Measurements from ENCODE around the gene PAPOLB. TPM values are rescaled to one million over a fixed set of nuclear protein-coding genes. Genes with fewer than 3 reads are reported as not detected.

The PAPOLB gene
- polyA plus RNA-seq, 3 donors, result not detected

DNA sequence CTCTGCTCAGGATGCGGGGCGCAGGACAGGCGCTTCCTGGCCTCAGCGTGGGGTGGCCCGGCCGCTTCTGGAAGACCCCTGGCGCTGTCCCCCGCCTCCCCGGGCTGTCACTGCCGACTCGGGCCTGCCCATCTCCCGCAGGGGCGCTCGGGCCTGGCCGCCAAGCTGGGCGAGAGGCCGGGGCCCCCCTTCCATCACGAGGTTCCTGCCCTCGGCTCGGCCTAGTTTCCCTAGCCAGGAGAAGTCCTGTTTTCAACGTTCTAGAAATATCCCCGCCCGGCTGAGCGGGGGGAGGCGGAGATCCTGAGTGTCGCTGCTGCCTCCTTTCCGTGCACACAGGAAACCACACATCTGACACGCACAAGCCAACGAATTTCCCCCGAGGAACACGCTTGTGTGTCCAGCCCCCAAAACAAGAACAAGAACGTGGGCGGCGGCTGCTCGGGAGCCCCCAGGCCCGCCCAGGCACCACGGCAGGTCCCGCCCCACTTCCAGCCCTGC lies 52.7 kb downstream of the PAPOLB start:
- H3K27ac Mint-ChIP-seq, result peak overlapping the region in 1 of 7 donors; percentile 36
- H3K4me2 ChIP-seq (replicated peaks; ENCODE audit: extremely low read depth, low read length, poor library complexity, severe bottlenecking), result peak overlapping the region; percentile 63

DNA sequence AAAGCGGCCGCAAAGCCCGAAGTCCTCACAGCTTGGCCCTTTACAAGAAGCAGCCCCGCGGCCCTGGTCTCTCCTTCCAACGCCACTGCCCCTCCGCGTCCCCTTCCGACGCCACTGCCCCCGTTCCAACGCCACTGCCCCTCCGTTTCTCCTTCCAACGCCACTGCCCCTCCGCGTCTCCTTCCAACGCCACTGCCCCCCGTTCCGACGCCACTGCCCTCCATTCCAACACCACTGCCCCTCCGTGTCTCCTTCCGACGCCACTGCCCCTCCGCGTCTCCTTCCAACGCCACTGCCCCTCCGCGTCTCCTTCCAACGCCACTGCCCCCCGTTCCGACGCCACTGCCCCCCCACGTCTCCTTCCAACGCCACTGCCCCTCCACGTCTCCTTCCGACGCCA lies 53.3 kb downstream of the PAPOLB start:
- Histone ChIP-seq H3K79me2 (ENCODE audit: insufficient read depth, low read length) (no peaks in the 10 kb centered on the region), H2AFZ (ENCODE audit: insufficient read depth, low read depth, low read length, poor library complexity, severe bottlenecking) (no peak overlapping the region), H3K36me3 (replicated peaks in 1 of 2; ENCODE audit: control insufficient read depth in 1 of 2, insufficient read depth in 2 of 2, low read length in 2 of 2) (no peaks in the 10 kb centered on the region), H3K4me1 (ENCODE audit: control insufficient read depth in 1 of 2, insufficient read depth in 2 of 2, low read length in 2 of 2) (peaks cover 0 to 7% of the 10 kb centered on the region in 2 donors), H3K4me3 (replicated peaks in 1 of 3; ENCODE audit: low read depth in 2 of 3, low read length in 3 of 3) (no peak overlapping the region), H3K27ac (ENCODE audit: low read depth in 1 of 2, low read length in 2 of 2) (no peak overlapping the region), H4K20me1 (ENCODE audit: insufficient read depth, low read length) (no peaks in the 10 kb centered on the region), H3K4me2 (replicated peaks; ENCODE audit: extremely low read depth, low read length, poor library complexity, severe bottlenecking) (peak overlapping the region; percentile 63), H3K9me3 (replicated peaks in 1 of 2; ENCODE audit: control insufficient read depth in 1 of 2, insufficient read depth in 1 of 2, low read length in 2 of 2) (peaks cover 0 to 4% of the 10 kb centered on the region in 2 donors), H3K9ac (ENCODE audit: insufficient read depth, low read length, poor library complexity, severe bottlenecking) (no peak overlapping the region), H3K27me3 (ENCODE audit: control insufficient read depth in 2 of 2, insufficient read depth in 2 of 2, low read length in 2 of 2) (peaks cover 2 to 39% of the 10 kb centered on the region in 2 donors)
- intact Hi-C loops (cut with micrococcal nuclease), result no loop called here
- Mint-ChIP-seq H3K27me3 (ENCODE audit: low read depth in 3 of 3) (peaks cover 43 to 66% (median 47%) of the 10 kb centered on the region in 3 donors), H3K4me3 (peak overlapping the region in 1 of 2 donors; percentile 65), H3K9me3 (peaks cover 3 to 14% (median 9%) of the 10 kb centered on the region in 7 donors), H3K4me1 (peaks cover 6% of the 10 kb centered on the region), H3K36me3 (no peaks in the 10 kb centered on the region), H3K27ac (no peak overlapping the region)
- DNase-seq, result no peak
- TF ChIP-seq, protein P1, sequence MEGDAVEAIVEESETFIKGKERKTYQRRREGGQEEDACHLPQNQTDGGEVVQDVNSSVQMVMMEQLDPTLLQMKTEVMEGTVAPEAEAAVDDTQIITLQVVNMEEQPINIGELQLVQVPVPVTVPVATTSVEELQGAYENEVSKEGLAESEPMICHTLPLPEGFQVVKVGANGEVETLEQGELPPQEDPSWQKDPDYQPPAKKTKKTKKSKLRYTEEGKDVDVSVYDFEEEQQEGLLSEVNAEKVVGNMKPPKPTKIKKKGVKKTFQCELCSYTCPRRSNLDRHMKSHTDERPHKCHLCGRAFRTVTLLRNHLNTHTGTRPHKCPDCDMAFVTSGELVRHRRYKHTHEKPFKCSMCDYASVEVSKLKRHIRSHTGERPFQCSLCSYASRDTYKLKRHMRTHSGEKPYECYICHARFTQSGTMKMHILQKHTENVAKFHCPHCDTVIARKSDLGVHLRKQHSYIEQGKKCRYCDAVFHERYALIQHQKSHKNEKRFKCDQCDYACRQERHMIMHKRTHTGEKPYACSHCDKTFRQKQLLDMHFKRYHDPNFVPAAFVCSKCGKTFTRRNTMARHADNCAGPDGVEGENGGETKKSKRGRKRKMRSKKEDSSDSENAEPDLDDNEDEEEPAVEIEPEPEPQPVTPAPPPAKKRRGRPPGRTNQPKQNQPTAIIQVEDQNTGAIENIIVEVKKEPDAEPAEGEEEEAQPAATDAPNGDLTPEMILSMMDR (IDR thresholded peaks at IDR 0.05), result no peak
- WGBS (ENCODE audit: insufficient coverage), result 86% methylated on average over 18 of the region's 37 CpGs

More for the DNA sequence above, 52.7 kb downstream of the PAPOLB start:
- Histone ChIP-seq H3K9me3 (replicated peaks in 1 of 2; ENCODE audit: control insufficient read depth in 1 of 2, insufficient read depth in 1 of 2, low read length in 2 of 2) (peaks cover 0 to 4% of the 10 kb centered on the region in 2 donors), H3K79me2 (ENCODE audit: insufficient read depth, low read length) (no peaks in the 10 kb centered on the region), H4K20me1 (ENCODE audit: insufficient read depth, low read length) (no peaks in the 10 kb centered on the region), H3K36me3 (replicated peaks in 1 of 2; ENCODE audit: control insufficient read depth in 1 of 2, insufficient read depth in 2 of 2, low read length in 2 of 2) (no peaks in the 10 kb centered on the region), H2AFZ (ENCODE audit: insufficient read depth, low read depth, low read length, poor library complexity, severe bottlenecking) (peak overlapping the region; percentile 75), H3K27me3 (ENCODE audit: control insufficient read depth in 2 of 2, insufficient read depth in 2 of 2, low read length in 2 of 2) (peaks cover 2 to 39% of the 10 kb centered on the region in 2 donors), H3K9ac (ENCODE audit: insufficient read depth, low read length, poor library complexity, severe bottlenecking) (peak overlapping the region; percentile 40), H3K4me1 (ENCODE audit: control insufficient read depth in 1 of 2, insufficient read depth in 2 of 2, low read length in 2 of 2) (peaks cover 0 to 7% of the 10 kb centered on the region in 2 donors), H3K4me3 (replicated peaks in 1 of 3; ENCODE audit: low read depth in 2 of 3, low read length in 3 of 3) (peak overlapping the region; percentile 0 to 56 (median 20)), H3K27ac (ENCODE audit: low read depth in 1 of 2, low read length in 2 of 2) (no peak overlapping the region)
- H3K9me3 Mint-ChIP-seq, result peaks cover 3 to 15% (median 10%) of the 10 kb centered on the region in 7 donors
- peak in 2 of 3 donors; percentile 5 to 53 for DNase-seq
- peak overlapping the region; percentile 69 to 93 for H3K4me3 Mint-ChIP-seq
- no peaks in the 10 kb centered on the region for H3K36me3 Mint-ChIP-seq
- WGBS (ENCODE audit: insufficient coverage), result 2% methylated on average over 33 of the region's 38 CpGs
- intact Hi-C loops (cut with micrococcal nuclease), result no loop called here
- peaks cover 6% of the 10 kb centered on the region for H3K4me1 Mint-ChIP-seq
- TF ChIP-seq, protein P1 (IDR thresholded peaks at IDR 0.05), result no peak
- H3K27me3 Mint-ChIP-seq (ENCODE audit: low read depth in 3 of 3), result peaks cover 44 to 71% (median 47%) of the 10 kb centered on the region in 3 donors
